ENCODE data around the gene FGD5.

The FGD5 gene

DNA sequence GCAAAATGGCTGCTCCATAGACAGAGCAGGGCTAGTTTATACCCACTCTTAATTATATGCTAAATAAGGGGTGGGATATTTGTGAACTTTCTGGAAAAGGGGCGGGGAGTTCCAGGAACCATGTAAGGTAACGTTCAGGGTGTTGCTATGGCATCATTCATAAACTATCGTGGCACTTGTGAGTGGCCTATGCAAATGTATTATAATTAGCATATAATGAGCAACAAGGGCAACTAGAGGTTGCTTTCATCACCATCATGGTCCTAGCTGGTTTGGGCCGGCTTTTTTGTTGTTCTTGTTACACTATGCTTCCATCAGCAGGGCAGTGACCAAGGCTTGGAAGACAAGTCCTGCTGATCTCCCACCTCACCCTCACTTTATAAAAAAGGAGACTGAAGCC lies 43.2 kb upstream of the FGD5 start:
- H3K4me3 ChIP-seq (ENCODE audit: low read depth in 1 of 2, low read length in 2 of 2), result no peak overlapping the region
- H3K27ac ChIP-seq (ENCODE audit: low read length), result no peak overlapping the region
- no peaks in the 10 kb centered on the region for H3K27me3 ChIP-seq (ENCODE audit: low read depth, low read length)
- no peaks in the 10 kb centered on the region for H3K36me3 ChIP-seq (ENCODE audit: control insufficient read depth in 1 of 2, insufficient read depth in 2 of 2, low read length in 2 of 2)
- no peaks in the 10 kb centered on the region for H3K4me1 ChIP-seq (ENCODE audit: control insufficient read depth in 1 of 2, insufficient read depth in 2 of 2, low read length in 2 of 2)
- H3K9me3 ChIP-seq (ENCODE audit: control insufficient read depth in 1 of 2, low read length in 2 of 2), result no peaks in the 10 kb centered on the region

GRCh38 chr3:14779069-14779685 lies 39.6 kb upstream of the FGD5 start:
- no peaks in the 10 kb centered on the region for H3K4me1 ChIP-seq (ENCODE audit: control insufficient read depth in 1 of 2, insufficient read depth in 2 of 2, low read length in 2 of 2)
- no peaks in the 10 kb centered on the region for H3K36me3 ChIP-seq (ENCODE audit: control insufficient read depth in 1 of 2, insufficient read depth in 2 of 2, low read length in 2 of 2)
- H3K9me3 ChIP-seq (ENCODE audit: control insufficient read depth in 1 of 2, low read length in 2 of 2), result no peaks in the 10 kb centered on the region
- H3K27me3 ChIP-seq (ENCODE audit: low read depth, low read length), result no peaks in the 10 kb centered on the region
- no peak overlapping the region for H3K27ac ChIP-seq (ENCODE audit: low read length)
- no peak overlapping the region for H3K4me3 ChIP-seq (ENCODE audit: low read depth in 1 of 2, low read length in 2 of 2)

DNA sequence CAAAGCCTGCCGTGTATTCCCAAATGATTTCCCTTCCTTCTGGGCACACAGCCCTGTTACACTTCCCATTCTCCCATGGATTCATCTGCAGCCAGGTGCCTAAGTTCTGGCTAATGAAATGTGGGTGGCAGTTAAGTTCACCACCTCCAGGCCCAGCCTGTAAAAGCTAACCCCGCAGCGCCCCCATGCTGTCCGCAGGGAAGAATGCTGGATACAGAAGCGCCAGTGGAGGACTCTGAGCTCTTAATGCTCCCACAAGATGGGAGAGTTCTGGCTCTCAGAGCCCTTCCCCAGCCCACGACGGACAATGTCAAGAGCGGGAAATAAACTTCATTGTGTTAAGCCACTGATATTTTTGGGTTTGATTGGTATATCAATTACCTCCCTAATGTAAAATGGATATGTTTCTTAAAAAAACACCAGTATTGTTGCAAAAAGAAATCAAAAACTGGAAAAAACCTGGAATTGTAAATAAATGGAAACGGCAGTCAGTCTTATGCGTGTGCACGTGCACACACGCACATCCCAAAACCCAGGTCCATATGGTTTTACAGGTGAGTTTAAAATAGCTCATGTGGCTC lies 37.7 kb upstream of the FGD5 start:
- Histone ChIP-seq H3K36me3 (ENCODE audit: control insufficient read depth in 1 of 2, insufficient read depth in 2 of 2, low read length in 2 of 2) (no peaks in the 10 kb centered on the region), H3K27ac (ENCODE audit: low read length) (no peak overlapping the region)

GRCh38 chr3:14783480-14784086 lies 35.2 kb upstream of the FGD5 start:
- H3K27ac ChIP-seq (ENCODE audit: low read length), result no peak overlapping the region
- no peaks in the 10 kb centered on the region for H3K27me3 ChIP-seq (ENCODE audit: low read depth, low read length)
- H3K4me3 ChIP-seq (ENCODE audit: low read depth in 1 of 2, low read length in 2 of 2), result no peak overlapping the region

More for the DNA sequence above, 37.7 kb upstream of the FGD5 start:
- Histone ChIP-seq H3K4me1 (ENCODE audit: control insufficient read depth in 1 of 2, insufficient read depth in 2 of 2, low read length in 2 of 2) (no peaks in the 10 kb centered on the region), H3K9me3 (ENCODE audit: control insufficient read depth in 1 of 2, low read length in 2 of 2) (no peaks in the 10 kb centered on the region), H3K4me3 (ENCODE audit: low read depth in 1 of 2, low read length in 2 of 2) (no peak overlapping the region), H3K27me3 (ENCODE audit: low read depth, low read length) (no peaks in the 10 kb centered on the region)

GRCh38 chr3:14784087-14784681 lies 34.6 kb upstream of the FGD5 start:
- Histone ChIP-seq H3K36me3 (ENCODE audit: control insufficient read depth in 1 of 2, insufficient read depth in 2 of 2, low read length in 2 of 2) (no peaks in the 10 kb centered on the region), H3K4me3 (ENCODE audit: low read depth in 1 of 2, low read length in 2 of 2) (no peak overlapping the region), H3K9me3 (ENCODE audit: control insufficient read depth in 1 of 2, low read length in 2 of 2) (no peaks in the 10 kb centered on the region), H3K4me1 (ENCODE audit: control insufficient read depth in 1 of 2, insufficient read depth in 2 of 2, low read length in 2 of 2) (no peaks in the 10 kb centered on the region), H3K27me3 (ENCODE audit: low read depth, low read length) (no peaks in the 10 kb centered on the region), H3K27ac (ENCODE audit: low read length) (no peak overlapping the region)

More at GRCh38 chr3:14783480-14784086, 35.2 kb upstream of the FGD5 start:
- no peaks in the 10 kb centered on the region for H3K36me3 ChIP-seq (ENCODE audit: control insufficient read depth in 1 of 2, insufficient read depth in 2 of 2, low read length in 2 of 2)
- H3K9me3 ChIP-seq (ENCODE audit: control insufficient read depth in 1 of 2, low read length in 2 of 2), result no peaks in the 10 kb centered on the region
- no peaks in the 10 kb centered on the region for H3K4me1 ChIP-seq (ENCODE audit: control insufficient read depth in 1 of 2, insufficient read depth in 2 of 2, low read length in 2 of 2)

- Histone ChIP-seq H3K9me3 (ENCODE audit: control insufficient read depth in 1 of 2, low read length in 2 of 2) (no peaks in the 10 kb centered on the region), H3K4me1 (ENCODE audit: control insufficient read depth in 1 of 2, insufficient read depth in 2 of 2, low read length in 2 of 2) (no peaks in the 10 kb centered on the region), H3K4me3 (ENCODE audit: low read depth in 1 of 2, low read length in 2 of 2) (no peak overlapping the region), H3K27me3 (ENCODE audit: low read depth, low read length) (no peaks in the 10 kb centered on the region), H3K36me3 (ENCODE audit: control insufficient read depth in 1 of 2, insufficient read depth in 2 of 2, low read length in 2 of 2) (no peaks in the 10 kb centered on the region), H3K27ac (ENCODE audit: low read length) (no peak overlapping the region)
These were observed 33.3 kb upstream of the FGD5 start for GRCh38 chr3:14785207-14786155.

- no peak overlapping the region for H3K4me3 ChIP-seq (ENCODE audit: low read depth in 1 of 2, low read length in 2 of 2)
These were observed 32.4 kb upstream of the FGD5 start for GRCh38 chr3:14786369-14786768.

GRCh38 chr3:14787630-14788029 lies 31.1 kb upstream of the FGD5 start:
- Histone ChIP-seq H3K27ac (ENCODE audit: low read length) (no peak overlapping the region), H3K4me3 (ENCODE audit: low read depth in 1 of 2, low read length in 2 of 2) (no peak overlapping the region), H3K4me1 (ENCODE audit: control insufficient read depth in 1 of 2, insufficient read depth in 2 of 2, low read length in 2 of 2) (peaks cover 0 to 4% of the 10 kb centered on the region in 2 donors), H3K36me3 (ENCODE audit: control insufficient read depth in 1 of 2, insufficient read depth in 2 of 2, low read length in 2 of 2) (no peaks in the 10 kb centered on the region), H3K9me3 (ENCODE audit: control insufficient read depth in 1 of 2, low read length in 2 of 2) (no peaks in the 10 kb centered on the region), H3K27me3 (ENCODE audit: low read depth, low read length) (no peaks in the 10 kb centered on the region)

More at GRCh38 chr3:14786369-14786768, 32.4 kb upstream of the FGD5 start:
- Histone ChIP-seq H3K27ac (ENCODE audit: low read length) (no peak overlapping the region), H3K36me3 (ENCODE audit: control insufficient read depth in 1 of 2, insufficient read depth in 2 of 2, low read length in 2 of 2) (no peaks in the 10 kb centered on the region), H3K27me3 (ENCODE audit: low read depth, low read length) (no peaks in the 10 kb centered on the region), H3K9me3 (ENCODE audit: control insufficient read depth in 1 of 2, low read length in 2 of 2) (no peaks in the 10 kb centered on the region), H3K4me1 (ENCODE audit: control insufficient read depth in 1 of 2, insufficient read depth in 2 of 2, low read length in 2 of 2) (no peaks in the 10 kb centered on the region)

DNA sequence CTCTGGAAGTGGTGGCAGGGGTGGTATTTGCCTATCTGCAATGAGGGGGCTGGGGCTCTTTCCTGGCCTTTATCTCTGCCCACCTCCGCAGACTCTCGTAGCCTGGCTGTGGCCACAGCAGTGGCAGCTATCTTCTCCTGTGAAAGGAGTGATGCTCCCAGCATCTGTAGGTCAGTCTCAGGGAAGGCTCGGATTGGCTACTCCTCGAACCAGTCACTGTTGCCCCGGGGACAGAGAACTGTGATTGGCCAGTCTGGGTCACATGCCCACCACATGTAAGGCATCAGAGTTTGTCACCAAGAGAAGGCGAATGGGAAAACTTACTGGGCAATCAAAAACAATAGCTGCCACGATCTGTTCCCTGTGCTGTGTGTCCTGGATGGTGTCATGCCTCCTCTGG lies 30.1 kb upstream of the FGD5 start:
- H3K4me3 ChIP-seq (ENCODE audit: low read depth in 1 of 2, low read length in 2 of 2), result no peak overlapping the region
- no peaks in the 10 kb centered on the region for H3K36me3 ChIP-seq (ENCODE audit: control insufficient read depth in 1 of 2, insufficient read depth in 2 of 2, low read length in 2 of 2)
- no peaks in the 10 kb centered on the region for H3K9me3 ChIP-seq (ENCODE audit: control insufficient read depth in 1 of 2, low read length in 2 of 2)
- no peak overlapping the region for H3K27ac ChIP-seq (ENCODE audit: low read length)
- peaks cover 0 to 8% of the 10 kb centered on the region in 2 donors for H3K4me1 ChIP-seq (ENCODE audit: control insufficient read depth in 1 of 2, insufficient read depth in 2 of 2, low read length in 2 of 2)
- H3K27me3 ChIP-seq (ENCODE audit: low read depth, low read length), result no peaks in the 10 kb centered on the region

- H3K4me1 ChIP-seq (ENCODE audit: control insufficient read depth in 1 of 2, insufficient read depth in 2 of 2, low read length in 2 of 2), result peaks cover 0 to 12% of the 10 kb centered on the region in 2 donors
These were observed 29.5 kb upstream of the FGD5 start for GRCh38 chr3:14789221-14789620.

More at GRCh38 chr3:14789221-14789620, 29.5 kb upstream of the FGD5 start:
- no peaks in the 10 kb centered on the region for H3K9me3 ChIP-seq (ENCODE audit: control insufficient read depth in 1 of 2, low read length in 2 of 2)
- no peaks in the 10 kb centered on the region for H3K36me3 ChIP-seq (ENCODE audit: control insufficient read depth in 1 of 2, insufficient read depth in 2 of 2, low read length in 2 of 2)
- H3K27ac ChIP-seq (ENCODE audit: low read length), result no peak overlapping the region
- H3K27me3 ChIP-seq (ENCODE audit: low read depth, low read length), result no peaks in the 10 kb centered on the region
- H3K4me3 ChIP-seq (ENCODE audit: low read depth in 1 of 2, low read length in 2 of 2), result no peak overlapping the region
